CD1c-positive myeloid dendritic cell (primary cell): Measurements from ENCODE around the gene PANK2.
"Not testable (repeated sequence)": the region's sequence is repeated elsewhere in the genome, so short reads cannot be mapped to it uniquely, and the experiment has no call there.

Source experiments
- DNase-seq: peaks from one replicate; pipeline ENCODE4 v3.0.0-alpha.2; 2016; ENCODE audit errors: extremely low spot score

PANK2 gene

GRCh38 chr20:3869839-3870634 lies 19.1 kb upstream of the PANK2 start:
- no peak for DNase-seq

- DNase-seq, result no peak
These were observed 17.5 kb upstream of the PANK2 start for GRCh38 chr20:3871550-3872265.

- DNase-seq, result no peak
These were observed 15.7 kb upstream of the PANK2 start for GRCh38 chr20:3873507-3873906.

GRCh38 chr20:3874194-3874844 lies 14.9 kb upstream of the PANK2 start:
- no peak for DNase-seq

GRCh38 chr20:3875378-3875974 lies 13.7 kb upstream of the PANK2 start:
- DNase-seq, result no peak

- DNase-seq, result no peak
These were observed 13.2 kb upstream of the PANK2 start for GRCh38 chr20:3876000-3876399.

- no peak for DNase-seq
These were observed 12.5 kb upstream of the PANK2 start for GRCh38 chr20:3876676-3877075.

- not testable (repeated sequence) for DNase-seq
These were observed 10.3 kb upstream of the PANK2 start for GRCh38 chr20:3878921-3879274.

GRCh38 chr20:3885715-3886114 lies 3.5 kb upstream of the PANK2 start:
- no peak for DNase-seq

GRCh38 chr20:3887876-3888620 lies 1.1 kb upstream of the PANK2 start:
- DNase-seq, result peak; percentile 59

GRCh38 chr20:3889489-3890397 lies 556 bp downstream of the PANK2 start:
- peak; percentile 41 for DNase-seq

- peak; percentile 24 for DNase-seq
These were observed 1.2 kb downstream of the PANK2 start for GRCh38 chr20:3890398-3890751.

GRCh38 chr20:3890999-3891929 lies 2.1 kb downstream of the PANK2 start:
- DNase-seq, result peak; percentile 19

- peak; percentile 19 for DNase-seq
These were observed 5.6 kb downstream of the PANK2 start for GRCh38 chr20:3894796-3895195.

GRCh38 chr20:3896302-3896701 lies 7.1 kb downstream of the PANK2 start:
- DNase-seq, result no peak

GRCh38 chr20:3896853-3897583 lies 7.8 kb downstream of the PANK2 start:
- DNase-seq, result no peak

- not testable (repeated sequence) for DNase-seq
These were observed 9.0 kb downstream of the PANK2 start for GRCh38 chr20:3898181-3898580.

GRCh38 chr20:3898639-3899038 lies 9.5 kb downstream of the PANK2 start:
- no peak for DNase-seq

- no peak for DNase-seq
These were observed 11.0 kb downstream of the PANK2 start for GRCh38 chr20:3900187-3900604.
